Stimulated activated CD8-positive, alpha-beta memory T cell treated with anti-CD3 and anti-CD28 coated beads, Interleukin-2, amount 100 ng/mL, for 48 hours (primary cell): ENCODE data around the gene PLET1.
A peak's percentile ranks its signal among the peaks of the same experiment; 100 is the strongest.

Source experiments
- DNase-seq, 2 donors: peaks; one replicate each; pipeline ENCODE4 v3.0.0-alpha.2; 2020; ENCODE audit warnings: low read depth in 2 of 2

Gene PLET1

DNA sequence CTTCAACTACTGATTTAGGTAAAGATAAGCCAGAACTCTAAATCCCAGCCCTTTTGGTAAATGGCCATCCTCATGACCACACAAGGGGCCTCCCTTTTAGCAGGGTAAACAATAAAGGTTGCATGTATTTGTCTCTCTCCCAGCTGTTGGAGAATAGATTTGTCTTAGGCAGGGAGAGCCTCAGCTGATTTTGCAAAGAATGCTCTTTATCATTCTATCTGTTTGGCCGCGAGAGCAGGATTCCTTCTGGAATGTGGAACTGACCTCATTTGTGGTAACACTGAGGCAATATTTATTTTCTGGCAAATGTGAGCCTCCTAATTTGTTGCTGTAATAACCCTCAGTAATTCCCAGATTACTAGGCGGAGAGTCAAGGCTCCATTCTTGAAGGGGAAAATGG, 19.2 kb downstream of the PLET1 start:
- no peak for DNase-seq

DNA sequence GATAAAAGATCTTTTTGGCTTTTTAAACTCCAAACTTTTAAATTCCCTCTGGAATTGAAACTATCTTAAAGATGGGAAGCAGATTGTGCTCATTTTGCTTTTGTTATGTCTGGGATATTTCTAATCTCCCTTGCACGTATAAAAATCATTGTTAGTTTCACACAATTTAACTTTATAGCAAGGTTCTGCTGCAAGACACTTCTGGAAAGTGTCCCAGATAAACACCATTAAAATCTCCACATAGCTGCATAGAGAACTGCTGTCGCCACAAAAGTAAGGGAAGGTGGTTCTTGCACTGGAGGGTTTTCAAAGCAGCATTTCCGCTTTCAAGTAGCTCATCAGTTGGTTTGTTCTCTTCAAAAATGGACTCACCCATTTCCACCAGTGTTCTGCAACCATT, 22.6 kb downstream of the PLET1 start:
- DNase-seq, result no peak

DNA sequence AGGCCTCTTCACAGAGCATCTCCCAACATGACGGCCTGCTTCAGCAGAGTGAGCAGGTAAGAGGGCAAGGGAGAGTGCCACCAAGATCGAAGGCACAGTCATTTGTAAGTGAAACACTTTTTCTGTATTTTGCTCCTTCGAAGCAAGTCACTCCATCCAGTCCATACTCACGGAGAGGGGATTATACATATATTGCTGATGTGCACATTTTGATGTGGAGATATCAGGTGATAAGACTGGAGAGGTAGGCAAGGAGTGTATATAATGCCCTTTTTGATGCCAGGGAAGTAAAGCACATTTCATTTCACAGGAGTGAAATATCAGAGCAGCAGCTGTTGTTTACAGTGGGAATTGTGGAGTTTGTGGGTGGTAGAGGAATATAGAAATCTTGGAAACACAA, 23.2 kb downstream of the PLET1 start:
- DNase-seq, result no peak

DNA sequence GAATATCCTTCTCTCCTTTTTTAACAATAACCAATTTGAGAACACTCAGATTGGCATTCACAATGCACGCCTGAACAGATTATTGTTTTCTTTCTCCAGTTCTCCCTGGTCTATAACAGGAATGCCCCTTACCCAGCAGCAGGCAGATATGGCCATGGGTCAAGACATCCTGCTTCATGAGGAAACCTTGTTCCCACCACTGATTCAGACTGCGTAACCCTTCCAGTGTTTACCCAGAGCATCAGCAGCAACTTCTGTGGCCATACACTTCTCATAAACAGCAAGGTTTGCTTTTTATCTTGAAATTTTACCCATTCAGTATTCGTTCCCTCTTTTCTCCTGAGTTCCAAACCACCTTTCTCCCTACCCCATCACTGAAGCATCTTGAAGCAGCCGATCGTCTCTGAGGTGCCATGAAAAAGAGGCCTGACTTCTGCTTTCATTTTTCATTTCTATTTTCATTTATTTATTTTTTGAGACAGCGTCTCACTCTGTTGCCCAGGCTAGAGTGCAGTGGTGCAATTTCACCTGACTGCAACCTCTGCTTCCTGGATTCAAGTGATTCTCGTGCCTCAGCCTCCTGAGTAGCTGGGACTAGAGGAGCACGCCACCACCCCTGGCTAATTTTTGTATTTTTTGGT, 24.8 kb downstream of the PLET1 start:
- no peak for DNase-seq

DNA sequence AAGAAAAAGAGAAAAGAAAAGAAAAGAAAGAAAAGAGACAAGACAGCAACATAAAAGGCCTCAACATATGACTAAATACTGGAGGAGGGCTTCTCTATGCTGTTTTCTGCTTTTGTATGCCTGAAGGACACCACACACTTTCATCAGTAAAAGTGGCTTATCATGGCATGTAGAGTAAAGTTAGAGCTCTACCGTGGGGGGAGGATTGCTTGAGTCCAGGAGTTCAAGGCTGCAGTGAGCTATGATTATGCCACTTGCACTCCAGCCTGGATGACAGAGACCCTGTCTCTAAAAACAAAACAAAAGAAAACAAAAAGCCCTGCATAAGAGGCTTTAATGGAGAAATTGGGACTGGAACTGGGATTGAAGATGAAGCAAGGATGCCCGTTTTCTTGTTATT, 28.7 kb downstream of the PLET1 start:
- DNase-seq, result no peak

DNA sequence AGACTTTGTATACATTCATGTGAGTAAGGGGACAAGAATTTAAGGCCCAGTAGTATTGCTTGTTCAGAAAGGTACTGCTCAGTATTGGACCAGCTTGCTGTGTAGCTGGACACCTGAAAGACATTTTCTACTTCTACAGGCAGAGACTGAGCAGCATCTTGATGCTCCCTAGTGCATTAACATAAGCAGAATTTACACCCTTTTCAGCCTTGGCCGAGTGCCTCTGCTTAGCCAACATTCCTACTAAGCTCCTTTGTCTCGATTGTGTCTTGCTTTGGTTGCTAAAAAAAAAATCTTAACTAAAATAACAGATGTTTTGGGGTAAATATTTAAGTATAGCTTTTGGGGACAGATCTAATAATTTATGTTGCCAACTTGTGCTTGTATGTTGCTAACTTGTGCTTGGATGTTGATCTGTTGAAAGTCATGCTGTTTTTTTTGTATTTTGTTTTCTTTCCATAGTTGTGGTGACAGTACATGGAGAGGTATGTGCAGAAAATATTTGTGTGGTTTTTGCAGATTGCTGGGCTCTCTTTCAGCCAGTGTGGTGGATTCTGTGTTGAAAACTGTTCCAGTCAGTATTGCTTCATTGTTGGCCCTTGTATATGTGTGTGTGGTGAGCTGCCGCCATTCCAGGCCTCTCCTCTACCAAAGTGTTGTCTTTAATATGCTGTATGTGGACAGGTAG, 30.8 kb downstream of the PLET1 start:
- DNase-seq, result no peak

DNA sequence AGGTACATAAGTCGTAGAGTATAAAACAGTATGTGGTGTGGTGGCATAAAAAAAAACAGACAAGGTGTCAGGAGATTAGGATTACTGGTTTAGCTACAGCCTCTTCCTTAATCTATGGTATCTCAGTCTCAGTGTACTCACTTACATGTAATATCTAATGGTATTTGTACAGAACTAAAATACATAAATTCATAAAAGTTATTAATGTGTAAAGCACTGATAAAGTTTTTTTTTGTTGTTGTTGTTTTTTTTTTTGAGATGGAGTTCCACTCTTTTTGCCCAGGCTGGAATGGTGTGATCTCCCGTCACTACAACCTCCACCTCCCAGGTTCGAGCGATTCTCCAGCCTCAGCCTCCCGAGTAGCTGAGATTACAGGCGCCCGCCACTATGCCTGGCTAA, 31.5 kb downstream of the PLET1 start:
- DNase-seq, result no peak

DNA sequence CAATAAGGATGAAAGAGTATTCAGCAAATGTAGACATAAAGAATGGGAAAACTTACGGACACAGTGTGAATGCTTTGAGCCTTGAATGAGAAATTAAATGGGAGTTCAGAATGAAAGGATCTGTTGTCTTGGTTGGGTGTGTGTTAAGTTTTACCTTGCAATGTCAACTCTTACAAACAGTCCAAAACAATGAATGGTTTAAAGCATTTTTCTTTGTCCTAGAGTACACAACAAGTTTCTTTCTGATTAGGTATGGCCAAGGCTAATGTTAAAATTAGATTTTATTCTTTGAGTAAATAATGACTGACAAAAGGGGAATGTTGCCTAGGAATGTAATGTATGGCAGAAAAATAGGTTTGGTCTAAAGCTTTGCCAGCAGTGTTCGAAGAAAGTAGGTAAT, 32.0 kb downstream of the PLET1 start:
- no peak for DNase-seq

DNA sequence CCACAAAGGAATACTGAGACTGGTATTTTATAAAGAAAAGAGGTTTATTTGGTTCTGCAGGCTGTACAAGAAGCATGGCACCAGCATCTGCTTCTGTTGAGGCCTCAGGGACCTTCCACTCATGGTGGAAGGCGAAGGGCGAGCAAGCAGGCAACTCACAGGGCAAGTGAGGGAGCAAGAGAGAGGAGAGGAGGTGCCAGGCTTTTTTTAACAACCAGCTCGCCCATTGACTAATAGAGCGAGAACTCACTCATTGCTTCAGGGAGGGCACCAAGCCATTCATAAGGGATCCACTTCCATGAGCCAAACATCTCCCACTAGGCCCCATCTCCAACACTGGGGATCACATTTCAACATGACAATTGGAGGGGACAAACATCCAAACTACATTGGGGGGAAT, 33.2 kb downstream of the PLET1 start:
- DNase-seq, result no peak

DNA sequence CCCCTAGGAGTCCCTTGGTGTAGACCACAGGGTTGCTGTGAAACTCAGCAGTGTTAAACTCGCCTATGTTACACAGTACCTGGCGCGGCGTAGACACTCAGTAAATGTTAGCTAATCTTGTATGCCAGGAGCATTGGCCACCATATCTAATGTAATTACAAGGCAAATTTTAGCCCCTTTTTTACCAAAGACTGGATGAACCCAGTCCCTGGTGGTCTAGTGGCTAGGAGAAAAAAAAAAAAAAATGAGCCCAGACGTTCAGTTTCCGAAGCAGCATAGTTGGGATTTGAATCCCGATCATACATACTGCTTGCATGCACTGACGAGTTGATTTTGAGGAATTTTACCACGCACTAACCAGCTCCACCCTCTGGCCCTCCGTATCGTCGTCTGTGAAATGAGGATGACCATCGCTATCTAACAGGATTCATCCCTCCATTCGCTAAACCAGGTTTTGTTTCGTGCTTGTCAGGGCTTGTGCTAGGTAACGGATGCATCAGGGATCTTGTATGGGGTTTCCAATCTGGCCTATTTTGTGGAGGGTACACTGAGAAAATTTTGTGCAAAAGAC, 33.7 kb downstream of the PLET1 start:
- no peak for DNase-seq

DNA sequence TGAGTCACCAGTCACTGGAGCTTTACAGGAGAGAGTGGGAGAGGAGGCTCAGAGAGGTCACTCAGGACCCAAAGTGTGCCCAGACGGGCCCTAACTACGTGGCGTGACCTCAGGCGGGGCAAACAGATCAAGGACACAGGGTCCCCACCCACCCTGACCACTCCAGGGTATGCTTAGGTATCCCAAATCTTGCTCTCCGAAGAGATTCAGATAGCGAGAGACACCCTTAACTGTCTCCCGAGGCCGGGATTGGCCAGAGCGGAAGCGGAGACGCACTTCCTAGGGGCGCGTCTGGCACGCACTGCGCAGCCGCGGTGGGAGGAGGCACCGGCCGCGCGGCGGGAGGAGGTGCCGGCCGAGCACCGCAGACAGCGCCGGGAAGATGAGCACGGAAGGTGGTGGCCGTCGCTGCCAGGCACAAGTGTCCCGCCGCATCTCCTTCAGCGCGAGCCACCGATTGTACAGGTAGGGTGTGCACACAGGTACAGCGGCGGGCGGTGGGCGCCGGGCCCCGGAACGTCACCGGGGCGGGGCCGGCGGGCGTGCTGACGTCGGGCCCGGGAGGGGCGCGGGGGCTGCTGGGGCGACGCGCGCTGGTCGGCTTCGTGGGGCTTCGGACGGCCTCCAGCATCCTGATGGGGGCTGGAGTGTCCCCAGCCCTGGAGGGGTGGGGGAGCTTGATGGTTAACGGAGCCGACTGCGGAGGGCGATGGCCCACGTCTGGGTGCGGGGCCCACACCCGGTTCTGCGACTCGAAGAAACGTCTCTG, 34.4 kb downstream of the PLET1 start, which contains the start of gene PTS:
TSS of gene PTS (plus strand) at position 367 of the 769 bp plus-strand sequence. CDS start at position 383, 16 bp downstream.
- DNase-seq, result peak; percentile 72 to 78

DNA sequence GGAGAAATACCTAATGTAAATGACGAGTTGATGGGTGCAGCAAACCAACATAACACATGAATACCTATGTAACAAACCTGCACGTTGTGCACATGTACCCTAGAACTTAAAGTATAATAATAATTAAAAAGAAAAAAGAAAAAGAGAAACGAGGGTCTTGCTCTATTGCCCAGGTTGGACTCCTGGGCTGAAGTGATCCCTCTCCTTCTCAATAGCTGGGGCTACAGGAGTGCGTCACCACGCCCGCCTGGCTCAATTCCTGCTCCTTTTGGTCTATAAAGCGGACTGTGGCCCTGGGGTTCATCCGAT, 35.0 kb downstream of the PLET1 start:
- DNase-seq, result no peak

DNA sequence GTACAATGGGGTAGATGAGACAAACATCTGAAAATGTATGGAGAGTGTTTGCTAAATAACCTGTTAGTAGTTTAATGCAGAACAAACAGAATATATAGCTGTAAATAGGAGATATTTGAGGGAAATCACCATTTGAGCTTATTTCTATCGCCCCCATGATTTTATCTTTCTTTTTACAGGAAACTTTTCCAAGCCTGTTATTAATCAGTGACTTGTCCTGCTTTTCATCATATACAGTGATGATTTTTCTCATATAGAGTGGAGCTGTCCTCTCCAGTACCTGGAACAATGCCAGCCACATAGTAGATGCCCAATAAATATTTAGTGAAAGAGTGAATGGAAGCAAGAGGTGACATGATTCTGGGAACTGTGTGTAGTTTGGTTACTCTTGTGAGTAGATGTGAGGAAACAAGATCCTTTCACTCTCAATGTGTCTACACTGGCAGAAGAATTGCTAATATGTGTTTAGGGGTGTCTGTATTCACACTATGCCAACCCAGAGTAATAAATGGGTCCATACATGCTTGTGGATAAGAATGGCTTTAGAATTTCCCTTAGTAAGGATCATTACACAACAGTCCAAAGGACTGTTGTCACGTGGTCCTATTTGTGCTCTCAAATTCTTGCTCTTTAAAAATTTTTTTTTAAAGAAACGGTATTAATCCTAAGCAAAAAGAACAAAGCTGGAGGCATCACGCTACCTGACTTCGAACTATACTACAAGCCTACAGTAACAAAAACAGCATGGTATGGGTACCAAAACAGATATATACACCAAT, 36.7 kb downstream of the PLET1 start:
- DNase-seq, result no peak

DNA sequence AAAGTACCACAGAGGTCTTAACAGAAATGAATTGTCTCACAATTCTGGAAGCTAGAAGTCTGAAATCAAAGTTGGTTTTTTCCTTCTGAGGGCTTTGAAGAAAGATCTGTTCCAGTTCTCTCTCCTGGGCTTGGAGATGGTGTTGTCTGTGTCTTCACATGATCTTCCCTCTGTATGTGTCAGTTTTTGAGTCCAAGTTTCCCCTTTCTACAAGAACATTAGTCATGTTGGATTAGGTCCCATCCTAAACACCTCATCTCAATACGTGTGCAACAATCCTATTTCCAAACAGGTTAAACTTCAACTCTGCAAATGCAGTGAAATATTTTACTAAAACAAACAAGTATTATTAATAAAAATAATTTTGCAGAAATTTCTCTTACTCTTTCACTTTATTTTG, 37.5 kb downstream of the PLET1 start:
- DNase-seq, result no peak

DNA sequence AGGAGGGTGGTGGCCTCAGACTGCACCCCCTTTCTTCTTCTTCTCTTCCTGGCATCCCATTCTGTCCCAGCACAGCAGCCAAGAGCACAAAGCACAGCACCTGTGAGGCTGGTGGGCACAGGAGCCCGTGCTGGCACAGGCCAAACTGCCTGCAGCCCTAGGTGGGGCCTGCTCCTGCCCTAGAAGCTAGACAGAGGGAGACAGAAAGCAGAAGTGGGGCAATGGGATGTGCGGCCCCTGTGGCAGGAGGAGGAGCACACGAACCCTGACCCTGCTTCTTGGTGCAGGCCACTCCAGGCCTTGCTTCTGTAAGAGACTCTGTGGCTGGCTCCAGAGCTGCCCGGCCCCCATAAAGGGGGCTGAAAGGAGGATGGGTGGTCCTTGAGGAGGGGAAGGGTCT, 38.4 kb downstream of the PLET1 start:
- no peak for DNase-seq

DNA sequence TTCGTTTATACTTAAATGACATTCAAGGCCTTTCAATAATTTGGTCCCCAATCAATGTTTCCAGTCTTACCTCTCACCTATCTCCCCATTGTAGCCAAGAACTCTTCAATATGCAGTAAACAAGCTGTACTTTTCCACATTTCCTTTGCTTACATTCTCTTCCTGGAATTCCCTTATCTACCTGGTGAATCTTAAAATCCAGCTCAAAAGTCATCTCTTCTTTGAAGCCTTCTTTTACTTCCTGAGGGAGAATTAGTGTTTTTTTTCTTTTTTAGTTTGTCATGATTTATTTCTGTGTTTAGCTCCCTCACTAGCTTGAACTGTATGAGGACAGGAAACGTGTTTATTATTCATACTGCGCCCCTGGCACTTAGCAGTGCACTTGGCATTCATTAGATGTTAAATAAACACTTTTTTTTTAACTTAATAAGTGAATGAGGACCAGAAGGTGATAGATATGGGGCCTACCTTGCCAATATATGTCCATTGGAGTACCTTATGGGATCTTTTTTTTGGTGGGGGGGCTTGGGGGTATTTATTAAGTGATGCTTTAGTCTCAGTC, 39.3 kb downstream of the PLET1 start:
- no peak for DNase-seq

DNA sequence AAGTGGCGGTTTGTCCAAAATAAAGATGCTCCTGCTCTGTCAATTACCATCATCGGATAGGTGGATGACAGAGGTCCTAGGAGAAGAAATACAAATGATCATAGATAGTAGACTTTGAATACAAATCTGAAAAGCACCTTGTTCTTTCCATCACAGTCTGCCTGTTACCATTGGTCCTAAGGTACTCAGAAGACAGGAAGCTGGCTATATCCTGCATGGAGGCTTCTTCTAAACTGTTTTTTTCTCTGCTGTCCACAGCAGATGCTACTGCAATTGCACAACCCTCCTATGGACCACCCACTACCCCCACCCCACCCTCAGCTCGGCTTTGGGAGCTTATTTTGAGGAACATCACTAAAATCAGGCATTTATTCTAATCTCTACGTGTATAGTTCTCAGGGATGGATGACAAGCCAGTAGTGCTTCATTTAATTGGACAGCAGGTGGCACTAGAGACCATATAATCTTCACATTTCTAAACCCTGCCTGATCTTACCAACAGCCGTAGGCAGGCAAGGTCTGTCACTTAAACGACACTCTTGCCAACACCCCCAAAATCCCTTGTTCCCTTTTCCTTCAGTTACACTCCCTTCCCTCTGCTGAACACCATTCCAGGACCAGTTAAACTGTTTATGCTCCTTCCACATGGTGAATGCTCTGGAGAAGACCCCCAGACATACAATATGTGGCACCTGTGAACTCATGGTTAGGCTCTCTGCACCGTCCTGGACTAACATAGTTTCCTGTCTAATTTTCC, 41.0 kb downstream of the PLET1 start:
- no peak for DNase-seq

DNA sequence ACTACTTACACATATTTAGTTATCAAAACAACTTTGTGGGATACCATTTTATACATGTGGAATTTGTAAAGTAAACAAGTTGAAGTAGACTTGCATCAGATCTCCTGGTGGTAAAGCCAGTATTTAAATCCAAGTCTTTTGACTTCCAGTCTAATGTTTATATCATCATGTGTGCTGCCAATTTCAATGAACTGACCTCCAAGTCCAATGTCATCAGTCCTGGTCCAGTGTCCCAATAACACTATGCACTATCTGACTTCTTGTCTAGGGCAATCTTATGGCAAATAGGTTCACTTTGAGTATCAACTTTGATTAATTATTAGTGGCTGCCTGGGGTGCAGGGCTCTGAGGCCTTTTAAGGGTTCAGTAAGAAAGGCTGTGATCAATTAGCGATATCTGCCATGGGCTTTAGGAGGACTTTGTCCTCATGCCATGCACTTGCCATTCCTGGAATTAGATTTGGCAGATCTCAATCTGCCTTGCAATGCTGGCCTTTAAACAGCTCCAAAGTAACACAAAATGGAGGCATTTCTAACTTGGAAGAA, 44.0 kb downstream of the PLET1 start:
- DNase-seq, result no peak

DNA sequence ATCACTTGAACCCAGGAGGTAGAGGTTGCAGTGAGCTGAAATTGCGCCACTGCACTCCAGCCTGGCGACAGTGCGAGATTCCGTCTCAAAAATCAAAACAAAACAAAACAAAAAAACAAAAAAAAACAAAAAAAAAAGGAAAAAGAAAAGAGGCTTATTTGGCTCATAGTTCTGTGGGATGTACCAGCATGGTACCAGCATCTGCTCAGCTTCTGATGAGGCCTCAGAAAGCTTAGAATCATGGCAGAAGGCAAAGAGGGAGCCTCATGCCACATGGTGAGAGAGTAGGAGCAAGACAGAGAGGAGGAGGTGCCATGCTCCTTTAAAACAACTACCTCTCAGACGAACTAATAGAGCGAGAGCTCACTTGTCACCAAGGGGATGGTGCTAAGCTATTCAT, 45.0 kb downstream of the PLET1 start:
- no peak for DNase-seq

DNA sequence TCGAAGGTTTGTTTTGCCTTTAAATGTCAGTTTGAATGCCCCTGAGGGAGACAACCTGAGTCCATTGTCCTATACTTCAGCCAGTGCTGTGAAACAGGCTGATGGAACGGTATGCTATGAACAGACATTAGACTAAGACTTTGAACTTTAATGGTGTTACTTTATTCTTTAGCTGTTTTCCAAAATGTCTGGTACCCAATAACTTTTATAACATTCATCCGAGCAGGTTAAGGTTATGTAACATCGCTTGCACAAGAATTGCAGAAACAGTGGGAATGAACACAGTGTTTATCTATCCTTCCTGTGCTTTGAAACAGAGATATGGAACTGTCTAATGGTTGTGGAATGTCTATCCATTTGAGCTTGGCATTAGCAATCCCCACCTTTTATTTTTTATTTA, 46.9 kb downstream of the PLET1 start:
- DNase-seq, result no peak

DNA sequence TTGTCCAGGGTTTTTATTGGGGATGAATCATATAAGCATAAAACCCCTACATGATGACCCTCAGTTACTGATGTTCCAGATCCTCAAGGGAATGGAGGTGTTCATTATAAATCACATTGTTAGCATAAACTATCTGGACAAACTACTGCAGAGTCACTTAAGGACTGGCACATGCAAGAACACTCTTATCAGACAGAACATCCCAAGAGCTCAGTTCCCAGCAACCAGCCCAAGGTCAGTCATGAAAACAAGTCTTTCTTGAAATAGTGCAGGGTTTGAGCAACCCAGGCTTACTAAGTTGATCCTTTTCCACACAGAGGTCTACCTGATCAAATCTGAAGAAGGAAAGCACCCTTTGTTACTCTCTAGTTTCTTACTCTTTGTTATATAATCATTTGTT, 48.0 kb downstream of the PLET1 start:
- DNase-seq, result no peak
